Osteoblast (primary cell): ENCODE measurements around the gene ZNF513. TPM values are rescaled to one million over a fixed set of nuclear protein-coding genes. Genes with fewer than 3 reads are reported as not detected.
A peak's percentile ranks its signal among the peaks of the same experiment; 100 is the strongest.

Experiments
- DNase-seq: peaks from one replicate; pipeline ENCODE4 v3.0.0; 2011; ENCODE audit warnings: low spot score, mixed read lengths; ENCODE audit not compliant: insufficient read length; ENCODE audit errors: missing footprints
- H2AFZ ChIP-seq: 2 replicates; pipeline ENCODE4 v1.6.0; 2011; ENCODE audit warnings: mild to moderate bottlenecking, low read length
- H3K27ac ChIP-seq: 2 replicates; pipeline ENCODE4 v1.5.1; 2011; ENCODE audit warnings: mild to moderate bottlenecking, low read depth, low read length, moderate library complexity
- H3K27me3 ChIP-seq: 2 replicates; pipeline ENCODE4 v1.6.0; 2012; ENCODE audit warnings: mild to moderate bottlenecking, control low read depth, inconsistent platforms, low read length, moderate library complexity; ENCODE audit not compliant: insufficient read depth
- H3K36me3 ChIP-seq: 2 replicates; pipeline ENCODE4 v1.5.1; 2011; ENCODE audit warnings: mild to moderate bottlenecking, low read length, control low read depth, moderate library complexity; ENCODE audit not compliant: insufficient read depth
- H3K4me1 ChIP-seq: 2 replicates; pipeline ENCODE4 v1.5.1; 2011; ENCODE audit warnings: mild to moderate bottlenecking, low read length, control low read depth, moderate library complexity; ENCODE audit not compliant: insufficient read depth
- H3K4me2 ChIP-seq: 2 replicates; pipeline ENCODE4 v1.6.0; 2011; ENCODE audit warnings: mild to moderate bottlenecking, low read length; ENCODE audit not compliant: insufficient read depth
- H3K4me3 ChIP-seq: fragments of 200-600 bp; sonication (generic); 3 replicates; pipeline ENCODE4 v1.5.1; 2012; ENCODE audit warnings: mild to moderate bottlenecking, low read length, inconsistent platforms; ENCODE audit not compliant: insufficient read depth
- H3K79me2 ChIP-seq: 2 replicates; pipeline ENCODE4 v1.6.0; 2012; ENCODE audit warnings: mild to moderate bottlenecking, low read length, control low read depth, inconsistent platforms; ENCODE audit not compliant: insufficient read depth
- H3K9me3 ChIP-seq: 2 replicates; pipeline ENCODE4 v1.5.1; 2011; ENCODE audit warnings: low read depth, low read length, control low read depth
- H4K20me1 ChIP-seq: 2 replicates; pipeline ENCODE4 v1.6.0; 2012; ENCODE audit warnings: mild to moderate bottlenecking, low read length, control low read depth; ENCODE audit not compliant: insufficient read depth
- total RNA-seq: library from RNA; depleted of rRNA; stranded (reverse); fragments of >200 nt; gene quantifications from 2 replicates; pipeline ENCODE4 v1.2.3, GENCODE V29; 2012
- TF ChIP-seq, protein P1 (sequence below): IDR thresholded peaks from 2 replicates; pipeline ENCODE4 v1.5.1; 2011; ENCODE audit warnings: mild to moderate bottlenecking, low read depth, low read length, moderate library complexity; ENCODE audit errors: extremely low read depth

Gene ZNF513
- total RNA-seq, 1 donor: 8.3 TPM

DNA sequence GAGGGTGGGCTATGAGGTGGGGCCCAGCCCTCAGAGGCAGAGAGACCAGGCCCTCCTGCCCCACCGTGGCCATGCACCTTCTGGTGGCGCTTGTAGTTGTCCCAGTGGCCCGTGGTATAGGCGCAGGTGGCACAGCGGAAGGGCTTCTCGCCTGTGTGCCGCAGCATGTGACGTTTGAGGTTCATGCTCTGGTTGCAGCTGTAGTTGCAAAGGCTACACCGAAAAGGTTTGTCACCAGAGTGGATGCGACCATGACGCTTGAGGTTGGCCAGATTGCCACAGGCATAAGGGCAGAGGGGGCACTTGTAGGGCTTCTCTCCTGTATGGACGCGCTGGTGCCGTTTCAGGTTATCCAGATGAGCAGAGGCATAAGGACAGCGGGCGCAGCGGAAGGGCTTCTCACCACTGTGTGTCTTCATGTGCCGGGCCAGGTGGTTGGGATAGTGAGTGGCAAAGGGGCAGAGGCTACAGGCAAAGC, 2.9 kb downstream of the ZNF513 start:
- Histone ChIP-seq H3K4me2 (no peak overlapping the region), H3K27me3 (no peaks in the 10 kb centered on the region), H3K4me3 (no peak overlapping the region), H2AFZ (no peak overlapping the region), H3K36me3 (peaks cover 79% of the 10 kb centered on the region), H4K20me1 (peaks cover 17% of the 10 kb centered on the region), H3K4me1 (peaks cover 14% of the 10 kb centered on the region), H3K27ac (peak overlapping the region; percentile 17), H3K9me3 (no peaks in the 10 kb centered on the region), H3K79me2 (peaks cover 65% of the 10 kb centered on the region)
- no peak for DNase-seq
- TF ChIP-seq, protein P1, sequence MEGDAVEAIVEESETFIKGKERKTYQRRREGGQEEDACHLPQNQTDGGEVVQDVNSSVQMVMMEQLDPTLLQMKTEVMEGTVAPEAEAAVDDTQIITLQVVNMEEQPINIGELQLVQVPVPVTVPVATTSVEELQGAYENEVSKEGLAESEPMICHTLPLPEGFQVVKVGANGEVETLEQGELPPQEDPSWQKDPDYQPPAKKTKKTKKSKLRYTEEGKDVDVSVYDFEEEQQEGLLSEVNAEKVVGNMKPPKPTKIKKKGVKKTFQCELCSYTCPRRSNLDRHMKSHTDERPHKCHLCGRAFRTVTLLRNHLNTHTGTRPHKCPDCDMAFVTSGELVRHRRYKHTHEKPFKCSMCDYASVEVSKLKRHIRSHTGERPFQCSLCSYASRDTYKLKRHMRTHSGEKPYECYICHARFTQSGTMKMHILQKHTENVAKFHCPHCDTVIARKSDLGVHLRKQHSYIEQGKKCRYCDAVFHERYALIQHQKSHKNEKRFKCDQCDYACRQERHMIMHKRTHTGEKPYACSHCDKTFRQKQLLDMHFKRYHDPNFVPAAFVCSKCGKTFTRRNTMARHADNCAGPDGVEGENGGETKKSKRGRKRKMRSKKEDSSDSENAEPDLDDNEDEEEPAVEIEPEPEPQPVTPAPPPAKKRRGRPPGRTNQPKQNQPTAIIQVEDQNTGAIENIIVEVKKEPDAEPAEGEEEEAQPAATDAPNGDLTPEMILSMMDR: no peak

DNA sequence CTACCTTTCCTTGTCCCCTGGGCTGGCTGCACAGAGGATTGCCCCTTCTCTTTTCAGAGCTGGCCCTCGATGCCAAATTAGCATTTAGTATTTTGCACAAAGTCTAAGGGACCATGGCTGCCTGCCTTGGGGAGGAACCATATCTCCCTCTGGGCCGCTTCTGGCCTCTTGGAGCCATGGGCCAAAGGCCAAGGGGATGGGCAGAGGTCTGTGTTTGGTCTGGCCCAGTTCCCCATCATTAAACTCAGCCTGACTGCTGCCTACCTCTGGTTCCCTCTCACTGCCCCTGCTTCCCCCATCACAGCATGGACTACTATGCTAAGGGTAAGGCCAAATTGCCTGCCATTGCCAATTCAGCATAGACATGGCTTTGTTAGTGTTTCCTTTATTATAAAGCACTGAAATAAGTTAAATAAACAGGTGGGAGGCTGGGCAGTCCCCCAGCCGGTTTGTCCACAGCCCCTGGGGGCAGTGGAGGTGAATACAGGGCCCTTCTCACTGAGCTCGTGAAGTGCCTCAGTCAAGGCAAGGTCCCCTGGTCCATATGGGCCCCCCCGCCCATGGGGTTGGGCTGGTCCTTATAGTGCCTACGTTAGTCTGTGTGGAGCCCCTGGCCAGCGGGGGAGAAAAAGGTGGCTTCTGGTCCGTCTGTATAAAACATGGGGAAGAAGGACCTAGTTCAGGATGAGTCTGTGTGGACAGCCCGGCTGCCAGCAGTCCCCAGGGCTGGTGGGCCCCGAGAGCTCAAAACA, 3.5 kb downstream of the ZNF513 start:
- H3K79me2 ChIP-seq: peaks cover 71% of the 10 kb centered on the region
- no peaks in the 10 kb centered on the region for H3K27me3 ChIP-seq
- no peaks in the 10 kb centered on the region for H3K9me3 ChIP-seq
- H3K27ac ChIP-seq: peak overlapping the region; percentile 29
- peaks cover 17% of the 10 kb centered on the region for H4K20me1 ChIP-seq
- H3K36me3 ChIP-seq: peaks cover 78% of the 10 kb centered on the region
- TF ChIP-seq, protein P1: no peak
- no peak for DNase-seq
- no peak overlapping the region for H3K4me2 ChIP-seq
- H3K4me3 ChIP-seq: no peak overlapping the region
- H2AFZ ChIP-seq: no peak overlapping the region
- peaks cover 18% of the 10 kb centered on the region for H3K4me1 ChIP-seq

DNA sequence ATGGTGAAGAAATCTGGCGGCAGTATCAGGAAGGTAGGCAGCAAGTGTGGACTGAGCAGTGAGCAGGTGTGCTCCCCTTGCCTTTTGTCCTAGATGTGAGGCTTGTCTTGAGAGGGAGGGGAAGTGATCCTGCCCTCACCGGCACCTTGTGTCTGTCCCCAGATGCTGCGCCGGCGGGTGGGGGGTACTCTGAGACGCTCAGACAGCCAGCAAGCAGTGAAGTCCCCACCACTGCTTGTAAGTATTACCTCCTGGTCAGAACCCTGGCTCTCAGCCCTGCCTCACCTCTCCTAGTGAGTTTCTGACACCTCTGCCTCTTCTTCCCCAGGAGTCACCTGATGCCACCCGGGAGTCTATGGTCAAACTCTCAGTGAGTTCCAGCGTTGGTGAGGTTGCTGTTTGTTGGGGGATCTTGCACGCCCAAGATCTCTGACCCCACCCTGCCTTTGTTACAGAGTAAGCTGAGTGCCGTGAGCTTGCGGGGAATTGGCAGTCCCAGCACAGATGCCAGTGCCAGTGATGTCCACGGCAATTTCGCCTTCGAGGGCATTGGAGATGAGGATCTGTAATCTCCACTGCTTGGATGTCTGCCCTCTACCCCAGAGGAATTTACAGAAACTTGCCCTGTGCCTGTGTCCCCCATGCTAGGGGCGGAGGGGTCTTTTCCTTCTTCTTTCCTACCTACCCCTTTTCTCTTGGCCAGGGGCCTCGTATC, 4.2 kb downstream of the ZNF513 start:
- Histone ChIP-seq H3K9me3 (no peaks in the 10 kb centered on the region), H3K4me2 (no peak overlapping the region), H3K27me3 (no peaks in the 10 kb centered on the region), H3K4me3 (no peak overlapping the region), H3K79me2 (peaks cover 79% of the 10 kb centered on the region), H3K27ac (peak overlapping the region; percentile 29), H3K4me1 (peaks cover 25% of the 10 kb centered on the region), H2AFZ (no peak overlapping the region), H4K20me1 (peaks cover 17% of the 10 kb centered on the region), H3K36me3 (peaks cover 71% of the 10 kb centered on the region)
- TF ChIP-seq, protein P1: no peak
- DNase-seq: no peak

DNA sequence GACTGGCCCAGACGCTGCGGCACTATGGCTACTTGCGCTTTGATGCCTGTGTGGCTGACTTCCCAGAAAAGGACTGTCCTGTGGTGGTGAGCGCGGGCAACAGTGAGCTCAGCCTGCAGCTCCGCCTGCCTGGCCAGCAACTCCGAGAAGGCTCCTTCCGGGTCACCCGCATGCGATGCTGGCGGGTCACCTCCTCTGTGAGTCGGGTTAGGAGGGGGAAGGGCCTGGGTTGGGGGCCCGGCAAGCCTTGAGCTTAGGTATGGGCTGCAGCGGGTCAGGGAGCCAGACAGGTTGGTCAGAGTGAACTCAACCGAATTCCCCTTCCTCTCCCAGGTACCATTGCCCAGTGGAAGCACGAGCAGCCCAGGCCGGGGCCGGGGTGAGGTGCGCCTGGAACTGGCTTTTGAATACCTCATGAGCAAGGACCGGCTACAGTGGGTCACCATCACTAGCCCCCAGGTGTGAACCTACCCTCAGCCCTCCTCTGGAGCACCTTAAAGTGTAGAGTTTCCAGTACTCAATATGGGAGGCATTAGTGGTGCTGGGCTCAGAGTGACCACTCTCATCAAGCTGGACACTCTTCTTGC, 4.9 kb downstream of the ZNF513 start:
- Histone ChIP-seq H3K9me3 (no peaks in the 10 kb centered on the region), H3K4me1 (peaks cover 27% of the 10 kb centered on the region), H3K27ac (no peak overlapping the region), H2AFZ (no peak overlapping the region), H3K4me3 (no peak overlapping the region), H3K4me2 (no peak overlapping the region), H3K79me2 (peaks cover 86% of the 10 kb centered on the region), H3K27me3 (no peaks in the 10 kb centered on the region), H4K20me1 (peaks cover 17% of the 10 kb centered on the region), H3K36me3 (peaks cover 68% of the 10 kb centered on the region)
- TF ChIP-seq, protein P1: no peak
- no peak for DNase-seq
